H9 (cell line): ENCODE measurements around the gene MEGF8. TPM values are rescaled to one million over a fixed set of nuclear protein-coding genes. Genes with fewer than 3 reads are reported as not detected.
A peak's percentile ranks its signal among the peaks of the same experiment; 100 is the strongest.

Experiments
- DNase-seq: peaks from one replicate; pipeline ENCODE4 v3.0.0-alpha.2; 2017
- H2AFZ ChIP-seq: one replicate; pipeline ENCODE4 v1.6.1; 2013; ENCODE audit warnings: mild to moderate bottlenecking, low read length, control low read depth, moderate library complexity
- H2AK5ac ChIP-seq: 2 replicates; pipeline ENCODE4 v1.6.1; 2013; ENCODE audit warnings: low read length, control low read depth, mixed read lengths; ENCODE audit not compliant: insufficient read length
- H2BK120ac ChIP-seq: one replicate; pipeline ENCODE4 v1.6.1; 2013; ENCODE audit warnings: low read depth, mild to moderate bottlenecking, low read length, control low read depth, inconsistent platforms; ENCODE audit not compliant: poor library complexity, severe bottlenecking
- H2BK12ac ChIP-seq: 2 replicates; pipeline ENCODE4 v1.6.1; 2013; ENCODE audit warnings: low read length, control low read depth, mixed read lengths, low read depth; ENCODE audit not compliant: insufficient read length
- H2BK15ac ChIP-seq: 2 replicates; pipeline ENCODE4 v1.6.1; 2013; ENCODE audit warnings: low read depth, low read length, control low read depth
- H2BK20ac ChIP-seq: one replicate; pipeline ENCODE4 v1.6.1; 2013; ENCODE audit warnings: low read depth, mild to moderate bottlenecking, low read length, control low read depth, inconsistent platforms; ENCODE audit not compliant: poor library complexity, severe bottlenecking
- H2BK5ac ChIP-seq: 2 replicates; pipeline ENCODE4 v1.6.1; 2013; ENCODE audit warnings: low read length, control low read depth, mixed read lengths; ENCODE audit not compliant: insufficient read length
- H3K14ac ChIP-seq: 2 replicates; pipeline ENCODE4 v1.6.1; 2013; ENCODE audit warnings: low read length, control low read depth; ENCODE audit not compliant: insufficient read depth
- H3K18ac ChIP-seq: 2 replicates; pipeline ENCODE4 v1.6.1; 2013; ENCODE audit warnings: low read depth, mild to moderate bottlenecking, mixed read lengths, low read length, control low read depth; ENCODE audit not compliant: insufficient read length
- H3K23ac ChIP-seq: 2 replicates; pipeline ENCODE4 v1.6.1; 2013; ENCODE audit warnings: low read length, control low read depth, mixed read lengths, low read depth; ENCODE audit not compliant: insufficient read length
- H3K23me2 ChIP-seq: 2 replicates; pipeline ENCODE4 v1.6.1; 2013; ENCODE audit warnings: low read depth, mild to moderate bottlenecking, mixed read lengths, low read length, control low read depth; ENCODE audit not compliant: insufficient read length, poor library complexity, severe bottlenecking
- H3K27ac ChIP-seq: 2 replicates; pipeline ENCODE4 v1.5.1; 2013; ENCODE audit warnings: low read length, control low read depth, mixed read lengths, low read depth; ENCODE audit not compliant: insufficient read length
- H3K27me3 ChIP-seq: 2 replicates; pipeline ENCODE4 v1.6.1; 2013; ENCODE audit warnings: low read length, control low read depth, inconsistent platforms; ENCODE audit not compliant: insufficient read depth
- H3K4ac ChIP-seq: 2 replicates; pipeline ENCODE4 v1.6.1; 2013; ENCODE audit warnings: low read depth, mild to moderate bottlenecking, control low read depth, inconsistent platforms, low read length, moderate library complexity
- H3K4me1 ChIP-seq: 2 replicates; pipeline ENCODE4 v1.6.1; 2013; ENCODE audit warnings: low read length, control low read depth, inconsistent platforms; ENCODE audit not compliant: insufficient read depth
- H3K4me2 ChIP-seq: 2 replicates; pipeline ENCODE4 v1.6.1; 2013; ENCODE audit warnings: low read length, control low read depth, mixed read lengths; ENCODE audit not compliant: insufficient read length, insufficient read depth
- H3K56ac ChIP-seq: 2 replicates; pipeline ENCODE4 v1.6.1; 2013; ENCODE audit warnings: low read depth, mild to moderate bottlenecking, mixed read lengths, low read length, control low read depth; ENCODE audit not compliant: insufficient read length
- H3K79me1 ChIP-seq: 2 replicates; pipeline ENCODE4 v1.6.1; 2013; ENCODE audit warnings: low read depth, mild to moderate bottlenecking, moderate library complexity, low read length, control low read depth, inconsistent platforms; ENCODE audit not compliant: insufficient read depth, poor library complexity, severe bottlenecking
- H3K79me2 ChIP-seq: 2 replicates; pipeline ENCODE4 v1.6.1; 2013; ENCODE audit warnings: low read length, control low read depth, inconsistent platforms; ENCODE audit not compliant: insufficient read depth
- H3K9ac ChIP-seq: 2 replicates; pipeline ENCODE4 v1.6.1; 2013; ENCODE audit warnings: low read length, control low read depth, mixed read lengths; ENCODE audit not compliant: insufficient read length; ENCODE audit errors: extremely low read depth
- H3K9me3 ChIP-seq: one replicate; pipeline ENCODE4 v1.6.1; 2013; ENCODE audit warnings: low read depth, low read length, inconsistent platforms; ENCODE audit not compliant: control insufficient read depth
- H3T11ph ChIP-seq: one replicate; pipeline ENCODE4 v1.6.1; 2013; ENCODE audit warnings: mild to moderate bottlenecking, low read length, control low read depth, inconsistent platforms
- H4K20me1 ChIP-seq: one replicate; pipeline ENCODE4 v1.6.1; 2013; ENCODE audit not compliant: control insufficient read depth, insufficient read length, insufficient read depth
- H4K5ac ChIP-seq: 2 replicates; pipeline ENCODE4 v1.6.1; 2013; ENCODE audit warnings: low read depth, mild to moderate bottlenecking, mixed read lengths, low read length, control low read depth; ENCODE audit not compliant: insufficient read length
- H4K8ac ChIP-seq: replicated peaks from 2 replicates; pipeline ENCODE4 v1.6.1; 2013; ENCODE audit warnings: low read length, control low read depth, mixed read lengths, low read depth; ENCODE audit not compliant: insufficient read length
- H4K91ac ChIP-seq: 2 replicates; pipeline ENCODE4 v1.6.1; 2013; ENCODE audit warnings: low read depth, mild to moderate bottlenecking, moderate library complexity, mixed read lengths, low read length, control low read depth; ENCODE audit not compliant: insufficient read length
- H3K27ac Mint-ChIP-seq, 3 experiments: 2 replicates in 2 of 3; 3 replicates in 1 of 3; pipeline ENCODE4 v1.8.0; 2020 to 2021; ENCODE audit warnings: mixed read lengths in 3 of 3, mild to moderate bottlenecking in 1 of 3, moderate library complexity in 1 of 3
- H3K27me3 Mint-ChIP-seq: 2 replicates; pipeline ENCODE4 v1.8.0; 2021; ENCODE audit warnings: low read depth, mild to moderate bottlenecking, moderate library complexity, mixed read lengths
- H3K36me3 Mint-ChIP-seq, 3 experiments: 2 replicates in 2 of 3; 3 replicates in 1 of 3; pipeline ENCODE4 v1.8.0; 2020 to 2021; ENCODE audit warnings: low read depth in 3 of 3, mixed read lengths in 3 of 3; ENCODE audit not compliant: insufficient read depth in 1 of 3
- H3K4me1 Mint-ChIP-seq, 2 experiments: 2 replicates each; pipeline ENCODE4 v1.8.0; 2020; ENCODE audit warnings: mixed read lengths in 2 of 2
- H3K4me3 Mint-ChIP-seq, 2 experiments: 2 replicates in 1 of 2; 3 replicates in 1 of 2; pipeline ENCODE4 v1.8.0; 2020 to 2021; ENCODE audit warnings: mild to moderate bottlenecking in 2 of 2, mixed read lengths in 2 of 2, moderate library complexity in 1 of 2
- H3K9me3 Mint-ChIP-seq, 2 experiments: 2 replicates in 1 of 2; 3 replicates in 1 of 2; pipeline ENCODE4 v1.8.0; 2020; ENCODE audit warnings: mild to moderate bottlenecking in 2 of 2, mixed read lengths in 2 of 2, moderate library complexity in 1 of 2
- CTCF ChIP-seq: fragments of 200-600 bp; sonication (generic); conservative IDR thresholded peaks from 3 replicates; pipeline ENCODE4 v1.8.0; 2021; ENCODE audit warnings: antibody characterized with exemption, mild to moderate bottlenecking
- WGBS: extraction: QIAGEN DNeasy Blood & Tissue Kit; methylation state at CpG from one replicate; pipeline ENCODE4 v1.1.7; 2013; ENCODE audit warnings: missing lambda C conversion rate, low lambda C conversion rate, mixed read lengths; ENCODE audit not compliant: insufficient read length; ENCODE audit errors: extremely low coverage; 5-methylcytosine and 5-hydroxymethylcytosine counted together
- total RNA-seq: library from RNA; stranded (reverse); gene quantifications from 2 replicates; pipeline ENCODE4 v1.2.1, GENCODE V29; 2021

MEGF8 gene
- total RNA-seq, 1 experiment from 2014 or later = 28.4 TPM

GRCh38 chr19:42323852-42324654, 1.4 kb upstream of the MEGF8 start:
- Histone ChIP-seq H4K91ac (no peak overlapping the region), H3K79me1 (peaks cover 8% of the 10 kb centered on the region), H4K5ac (no peak overlapping the region), H2AFZ (no peak overlapping the region), H3K23ac (no peak overlapping the region), H3K23me2 (peaks cover 19% of the 10 kb centered on the region), H4K20me1 (no peaks in the 10 kb centered on the region), H3K9ac (no peak overlapping the region), H2BK15ac (no peak overlapping the region), H2AK5ac (no peak overlapping the region), H3K14ac (peak overlapping the region; percentile 54; the same call in 1 of the 2 replicates), H3K79me2 (peaks cover 3% of the 10 kb centered on the region; the same call in 1 of the 2 replicates), H3K56ac (no peak overlapping the region), H3K27ac (no peak overlapping the region), H2BK120ac (no peak overlapping the region), H3K18ac (no peak overlapping the region), H3K4me1 (no peaks in the 10 kb centered on the region; the same call in 1 of the 2 replicates), H2BK12ac (no peak overlapping the region), H2BK5ac (no peak overlapping the region), H2BK20ac (no peak overlapping the region), H3T11ph (no peak overlapping the region), H3K9me3 (no peaks in the 10 kb centered on the region), H4K8ac (no peak overlapping the region), H3K4me2 (peak overlapping the region; percentile 62), H3K4ac (no peak overlapping the region), H3K27me3 (no peaks in the 10 kb centered on the region)
- H3K9me3 Mint-ChIP-seq = no peaks in the 10 kb centered on the region
- peaks cover 0 to 3% (median 0%) of the 10 kb centered on the region in 3 experiments; a peak in 2 of 7 replicates for H3K36me3 Mint-ChIP-seq
- no peak for DNase-seq
- no CpG with 5 or more reads among the region's 92 CpGs for WGBS
- no peak overlapping the region for H3K27ac Mint-ChIP-seq
- H3K4me3 Mint-ChIP-seq = peak overlapping the region; percentile 80 to 89
- H3K27me3 Mint-ChIP-seq = peaks cover 47% of the 10 kb centered on the region
- H3K4me1 Mint-ChIP-seq = peaks cover 10 to 17% of the 10 kb centered on the region in 2 experiments
- no peak; the same call in 2 of the 3 replicates for TF ChIP-seq CTCF
